ENCODE data around the gene GNG2. TPM values are rescaled to one million over a fixed set of nuclear protein-coding genes. Genes with fewer than 3 reads are reported as not detected.
A peak's percentile ranks its signal among the peaks of the same experiment; 100 is the strongest.

The GNG2 gene
- total and polyA plus RNA-seq, 9 of the 15 experiments (the other 6 are each of a cell fraction or from before 2014, with no cell fraction given), result 0.18 TPM; not detected in 8

- TF ChIP-seq ELK1 (CRISPR knock-in tag; IDR thresholded peaks at IDR 0.05), result no peak
- no peak for TF ChIP-seq FOXP4 (CRISPR knock-in tag; IDR thresholded peaks at IDR 0.05; ENCODE audit: borderline replicate concordance)
- TF ChIP-seq MNT (conservative IDR thresholded peaks at IDR 0.05), result peak; percentile 41 to 75; a peak in 2 of 4 replicates
- TF ChIP-seq CTBP1 (IDR thresholded peaks at IDR 0.05; ENCODE audit: borderline replicate concordance), result peak; percentile 31; the same call in 1 of the 2 replicates
- TF ChIP-seq TCF7L2 (IDR thresholded peaks at IDR 0.05; ENCODE audit: low read depth, low read length), result no peak
- no peak for TF ChIP-seq ZNF551 (CRISPR knock-in tag; IDR thresholded peaks at IDR 0.05)
- no peak for TF ChIP-seq TARDBP (IDR thresholded peaks at IDR 0.05)
- TF ChIP-seq SREBF1 (IDR thresholded peaks at IDR 0.05; ENCODE audit: borderline replicate concordance, low read depth, low read length), result no peak
- TF ChIP-seq DIDO1 (tag; IDR thresholded peaks at IDR 0.05; ENCODE audit: low read depth), result peak; percentile 72
- TF ChIP-seq MTA1 (IDR thresholded peaks at IDR 0.05; ENCODE audit: borderline replicate concordance), result peak; percentile 91
- TF ChIP-seq ZSCAN29 (IDR thresholded peaks at IDR 0.05), result no peak
- no peak for TF ChIP-seq ZNF124 (CRISPR knock-in tag; IDR thresholded peaks at IDR 0.05)
These were observed 129.2 kb downstream of the GNG2 start, which contains the start of gene RTRAF (continued) for GRCh38 chr14:51989293-51990234.
